Kidney (tissue), 14 donors: ENCODE measurements around the gene HCN4. TPM values are rescaled to one million over a fixed set of nuclear protein-coding genes. Genes with fewer than 3 reads are reported as not detected.

Source experiments
- DNase-seq, 5 donors: peaks; one replicate each; pipeline ENCODE4 v3.0.0-alpha.2; 2013 to 2020
- FAIRE-seq: peaks from 2 replicates; lab custom pipeline; 2012; peaks lifted over from hg19 to GRCh38; lab: Jason Lieb, UNC
- H3K27ac ChIP-seq, 2 donors: one replicate each; pipeline ENCODE4 v1.7.0; 2013; ENCODE audit warnings: low read depth in 2 of 2, low read length in 2 of 2, inconsistent platforms in 1 of 2
- H3K27me3 ChIP-seq: one replicate; pipeline ENCODE4 v1.7.1; 2013; ENCODE audit warnings: low read length, inconsistent platforms; ENCODE audit not compliant: control insufficient read depth, insufficient read depth
- H3K36me3 ChIP-seq, 3 donors: one replicate each; pipeline versions ENCODE4 v1.7.0 to v1.7.1; 2013; ENCODE audit warnings: low read length in 3 of 3, control low read depth in 1 of 3, inconsistent platforms in 1 of 3; ENCODE audit not compliant: insufficient read depth in 3 of 3, control insufficient read depth in 2 of 3
- H3K4me1 ChIP-seq, 3 donors: one replicate each; pipeline versions ENCODE4 v1.7.0 to v1.7.1; 2013; ENCODE audit warnings: low read length in 3 of 3, inconsistent platforms in 1 of 3, low read depth in 1 of 3; ENCODE audit not compliant: control insufficient read depth in 2 of 3, insufficient read depth in 2 of 3
- H3K4me3 ChIP-seq, 3 donors: one replicate each; pipeline versions ENCODE4 v1.7.0 to v1.8.1; 2013; ENCODE audit warnings: low read length in 3 of 3, control low read depth in 1 of 3, inconsistent platforms in 1 of 3
- H3K9ac ChIP-seq, 3 donors: one replicate each; pipeline versions ENCODE4 v1.7.0 to v1.7.1; 2013; ENCODE audit warnings: low read length in 3 of 3, control low read depth in 1 of 3, inconsistent platforms in 1 of 3
- H3K9me3 ChIP-seq, 3 donors: one replicate each; pipeline versions ENCODE4 v1.7.0 to v1.7.1; 2013; ENCODE audit warnings: low read length in 3 of 3, control low read depth in 1 of 3, inconsistent platforms in 1 of 3; ENCODE audit not compliant: control insufficient read depth in 2 of 3, insufficient read depth in 1 of 3
- CTCF ChIP-seq: IDR thresholded peaks from 3 replicates; pipeline ENCODE4 v1.5.1; 2012; ENCODE audit warnings: mild to moderate bottlenecking, moderate library complexity, borderline replicate concordance; ENCODE audit not compliant: insufficient read depth; ENCODE audit errors: extremely low read depth
- intact Hi-C: fragments of 100-400 bp; cut with DNase I; formaldehyde crosslinking; loops from one replicate; pipeline ENCODE4 v1.11.1; 2022
- polyA plus RNA-seq: library from polyadenylated mRNA; stranded (reverse); fragments of 350-450 nt; fragmentation: Illumina TruSeq; extraction: RNeasy Lipid Tissue Mini Kit (QIAGEN cat#74804); gene quantifications from one replicate; pipeline ENCODE4 v1.2.3, GENCODE V29; 2014; ENCODE audit warnings: low read depth, low replicate concordance; ENCODE audit not compliant: insufficient read depth
- total RNA-seq: library from RNA; stranded (reverse); fragmentation: NEBNext Ultra II Directional; extraction: Animal tissue kit (Norgen Biotek cat#: 25700); gene quantifications from one replicate; pipeline ENCODE4 v1.2.1, GENCODE V29; 2021
- donor health status: control.
- donor health status: control.
- donor health status: control.
- donor health status: control.
- donor health status: control.
- donor health status: DM: yes; HTN: yes; CAD: no.
- donor health status: Normal renal cell carcinoma (clear cell type).

The HCN4 gene
- total and polyA plus RNA-seq, 2 donors from 2014 or later, result 0.15 to 0.50 TPM

- intact Hi-C loops, result no loop called here
- Histone ChIP-seq H3K27ac (no peak overlapping the region), H3K36me3 (no peaks in the 10 kb centered on the region), H3K9ac (no peak overlapping the region), H3K9me3 (no peaks in the 10 kb centered on the region), H3K27me3 (no peaks in the 10 kb centered on the region), H3K4me1 (no peaks in the 10 kb centered on the region), H3K4me3 (no peak overlapping the region)
- no peak for TF ChIP-seq CTCF
- DNase-seq, result peak in 1 of 5 donors; percentile 64
- FAIRE-seq, result no peak
These were observed 39.1 kb downstream of the HCN4 start for GRCh38 chr15:73329501-73330200.

- no peaks in the 10 kb centered on the region for H3K9me3 ChIP-seq
- no peaks in the 10 kb centered on the region for H3K36me3 ChIP-seq
- no peaks in the 10 kb centered on the region for H3K4me1 ChIP-seq
- no peak overlapping the region for H3K4me3 ChIP-seq
- H3K9ac ChIP-seq, result no peak overlapping the region
- no peaks in the 10 kb centered on the region for H3K27me3 ChIP-seq
- DNase-seq (peak in 3 of 5 donors; percentile 16 to 48 (median 43)), FAIRE-seq (no peak)
- H3K27ac ChIP-seq, result no peak overlapping the region
- intact Hi-C loops, result no loop called here
- no peak for TF ChIP-seq CTCF
These were observed 39.8 kb downstream of the HCN4 start for GRCh38 chr15:73328981-73329380.

GRCh38 chr15:73328149-73328820 is 40.5 kb downstream of the HCN4 start:
- no peak for FAIRE-seq
- Histone ChIP-seq H3K27me3 (no peaks in the 10 kb centered on the region), H3K9ac (no peak overlapping the region), H3K4me1 (no peaks in the 10 kb centered on the region), H3K4me3 (no peak overlapping the region), H3K27ac (no peak overlapping the region), H3K36me3 (no peaks in the 10 kb centered on the region), H3K9me3 (no peaks in the 10 kb centered on the region)
- intact Hi-C loops, result no loop called here
- TF ChIP-seq CTCF, result no peak
- DNase-seq, result peak in 1 of 5 donors; percentile 32
